Measurements from ENCODE around the gene ASH1L. TPM values are rescaled to one million over a fixed set of nuclear protein-coding genes. Genes with fewer than 3 reads are reported as not detected.

Gene ASH1L
- total RNA-seq, 1 experiment from 2014 or later: 30.5 TPM

GRCh38 chr1:155321639-155322503 lies 240.7 kb downstream of the ASH1L start:
- Histone ChIP-seq H3K9me2 (ENCODE audit: insufficient read depth) (no peaks in the 10 kb centered on the region), H3K27ac (ENCODE audit: low read depth, low read length) (peak overlapping the region; percentile 96), H3K4me1 (ENCODE audit: control insufficient read depth in 1 of 2, insufficient read depth in 2 of 2, low read length in 2 of 2) (peaks cover 15 to 25% of the 10 kb centered on the region in 2 experiments), H3K9ac (ENCODE audit: low read length) (no peak overlapping the region), H3K79me2 (ENCODE audit: insufficient read depth, low read length) (peaks cover 25% of the 10 kb centered on the region; the same call in 1 of the 2 replicates), H3K36me3 (ENCODE audit: control insufficient read depth in 1 of 2, insufficient read depth in 2 of 2, low read length in 2 of 2) (peaks cover 24 to 29% of the 10 kb centered on the region in 2 experiments; a peak in 3 of 4 replicates), H3K27me3 (ENCODE audit: insufficient read depth, low read length) (no peaks in the 10 kb centered on the region), H3K4me2 (ENCODE audit: low read length) (peak overlapping the region; percentile 100), H3K4me3 (replicated peaks in 1 of 2; ENCODE audit: low read depth in 1 of 2, low read length in 2 of 2) (peak overlapping the region in 1 of 2 experiments; percentile 83; a peak in 2 of 4 replicates), H4K20me1 (ENCODE audit: insufficient read depth) (no peaks in the 10 kb centered on the region), H2AFZ (ENCODE audit: low read depth, low read length, poor library complexity, severe bottlenecking) (no peak overlapping the region), H3K9me3 (ENCODE audit: control insufficient read depth in 1 of 2, insufficient read depth in 1 of 2, low read depth in 1 of 2, low read length in 2 of 2) (no peaks in the 10 kb centered on the region)
- ATAC-seq (no peak), DNase-seq (ENCODE audit: low read depth, low spot score) (no peak)
- ChIA-PET RAD21 (ENCODE audit: low non-redundant PET in 1 of 2, low total read pairs in 2 of 2, uncharacterized antibody in 2 of 2, unreplicated experiment in 2 of 2) (no interaction called here), POLR2A (interaction anchor here (0.6 kb wide), 1 partner anchor 255 kb away, joined by 4 read pairs; no protein-coding TSS in a partner anchor), CTCF (interaction anchor here (3.9 kb wide), 1 partner anchor 72 kb away, joined by 44 read pairs; no protein-coding TSS in a partner anchor)
- TF ChIP-seq SP1 (IDR thresholded peaks at IDR 0.05; ENCODE audit: low read depth) (no peak), ZBTB33 (IDR thresholded peaks at IDR 0.05; ENCODE audit: extremely low read depth, insufficient replicate concordance, low read length) (no peak), EGR1 (IDR thresholded peaks at IDR 0.05; ENCODE audit: low read depth) (no peak), ZFX (IDR thresholded peaks at IDR 0.05) (no peak), ATF3 (IDR thresholded peaks at IDR 0.05) (no peak), YY1 (IDR thresholded peaks at IDR 0.05; ENCODE audit: extremely low read depth, insufficient replicate concordance, low read depth, low read length) (no peak), REST (IDR thresholded peaks at IDR 0.05; ENCODE audit: low read depth) (no peak), EZH2phosphoT487 (IDR thresholded peaks at IDR 0.05; ENCODE audit: borderline replicate concordance) (no peak), ZNF274 (IDR thresholded peaks at IDR 0.05; ENCODE audit: low read depth, low read length) (no peak), CBX3 (IDR thresholded peaks at IDR 0.05; ENCODE audit: low read depth) (no peak), POLR2A (IDR thresholded peaks at IDR 0.05; ENCODE audit: borderline replicate concordance, extremely low read depth, insufficient read depth, insufficient read length) (no peak), FOSL1 (IDR thresholded peaks at IDR 0.05; ENCODE audit: low read depth) (no peak), CEBPB (IDR thresholded peaks at IDR 0.05; ENCODE audit: low read depth) (no peak)
- BruUV-seq (replicated peaks): no TSS peak
- intact Hi-C loops (cut with micrococcal nuclease): loop anchor here (5.0 to 10.0 kb wide), 2 partner anchors 147 to 270 kb away; partner anchors contain the start of genes KRTCAP2 and TRIM46

All from HCT116 (cell line).